H1 (cell line): ENCODE results near the gene CCNY. TPM values are rescaled to one million over a fixed set of nuclear protein-coding genes. Genes with fewer than 3 reads are reported as not detected.

Experiments used
- CEBPB ChIP-seq: IDR thresholded peaks from 2 replicates; pipeline ENCODE4 v1.6.1; 2012; ENCODE audit warnings: low read depth, low read length
- JUND ChIP-seq: IDR thresholded peaks from 2 replicates; pipeline ENCODE4 v1.6.1; 2011; ENCODE audit warnings: mild to moderate bottlenecking, improper control_type of control experiment, low read length
- RFX5 ChIP-seq: IDR thresholded peaks from 2 replicates; pipeline ENCODE4 v1.6.1; 2011; ENCODE audit warnings: low read depth, low read length, improper control_type of control experiment, borderline replicate concordance
- SIRT6 ChIP-seq: IDR thresholded peaks from one replicate; pipeline ENCODE4 v1.7.1; 2012; ENCODE audit warnings: low read length, inconsistent platforms
- polyA plus RNA-seq, 7 experiments: library from polyadenylated mRNA; depleted of rRNA in 3 of 7; stranded (reverse) in 5 of 7; unstranded in 2 of 7; fragments of >200 nt in 5 of 7; fragments of 200-250 nt in 2 of 7; gene quantifications; 1 replicate in 5 of 7; 2 replicates in 1 of 7; 4 replicates in 1 of 7; pipeline versions ENCODE4 v1.2.1 to v1.2.3, GENCODE V29; 2011 to 2013; ENCODE audit warnings: missing spikeins in 2 of 7, mixed read lengths in 2 of 7
- total RNA-seq: library from RNA; stranded (reverse); fragmentation: NEBNext Ultra II Directional; extraction: Animal tissue kit (Norgen Biotek cat#: 25700); gene quantifications from 2 replicates; pipeline ENCODE4 v1.2.1, GENCODE V29; 2021

The CCNY gene
- total and polyA plus RNA-seq, 2 of the 8 experiments (the other 6 are each of a cell fraction or from before 2014, with no cell fraction given): 25.3 to 68.2 TPM

- TF ChIP-seq CEBPB: no peak
- no peak for TF ChIP-seq JUND
- no peak for TF ChIP-seq RFX5
- TF ChIP-seq SIRT6: no peak
- TF ChIP-seq, all 59 proteins: peak for 0
These were observed 242.3 kb downstream of the CCNY start (continued) for GRCh38 chr10:35578618-35578956.
